Esophagus squamous epithelium (tissue), 4 donors: ENCODE data around the gene TMEM30A.

Source experiments
- POLR2A ChIP-seq, 4 donors: fragments of 450-650 bp; IDR thresholded peaks; one replicate each; pipeline ENCODE4 v1.6.1; 2017; ENCODE audit warnings: antibody characterized with exemption in 4 of 4, mild to moderate bottlenecking in 4 of 4, moderate library complexity in 3 of 4
- TF ChIP-seq, protein P1 (sequence below), 6 experiments: fragments of 450-650 bp in 4 of 6; fragments of 200-600 bp in 2 of 6; sonication (generic) in 2 of 6; IDR thresholded peaks; one replicate each; pipeline ENCODE4 v1.5.1; 2016 to 2019; ENCODE audit warnings: antibody characterized with exemption in 6 of 6, mild to moderate bottlenecking in 4 of 6, moderate library complexity in 4 of 6

DNA sequence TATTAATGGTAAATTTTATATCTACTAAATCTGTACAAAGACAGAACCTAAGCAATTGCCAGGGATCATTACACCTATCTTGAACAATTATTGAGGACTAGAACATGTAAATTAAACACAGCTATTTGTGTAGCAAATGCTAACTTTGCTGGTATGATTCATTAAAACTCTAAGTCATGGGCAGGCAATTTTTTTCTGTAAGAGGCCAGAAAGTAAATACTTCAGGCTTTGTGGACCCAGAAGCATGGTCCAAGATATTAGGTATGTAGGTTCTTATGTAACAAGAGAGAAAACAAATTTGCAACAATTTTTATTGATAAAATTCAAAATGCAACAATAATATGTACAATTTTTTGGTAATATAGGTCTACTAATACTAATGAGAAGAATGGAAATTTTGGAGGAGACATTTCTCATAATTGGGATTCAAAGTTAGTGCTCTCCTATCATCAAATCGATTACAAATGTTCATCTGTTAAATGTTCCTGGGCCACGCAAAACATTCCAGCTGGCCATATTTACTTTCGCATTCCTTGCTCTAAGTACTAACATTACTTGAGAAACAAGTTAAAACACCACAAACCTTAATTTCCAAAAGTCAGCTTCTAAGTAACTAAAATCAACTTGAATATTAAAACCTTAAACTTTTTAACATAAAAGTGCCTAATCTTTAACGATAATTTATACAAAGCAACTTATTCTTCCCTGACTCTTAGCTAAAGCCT, 4.3 kb downstream of the TMEM30A start:
- TF ChIP-seq, protein P1, sequence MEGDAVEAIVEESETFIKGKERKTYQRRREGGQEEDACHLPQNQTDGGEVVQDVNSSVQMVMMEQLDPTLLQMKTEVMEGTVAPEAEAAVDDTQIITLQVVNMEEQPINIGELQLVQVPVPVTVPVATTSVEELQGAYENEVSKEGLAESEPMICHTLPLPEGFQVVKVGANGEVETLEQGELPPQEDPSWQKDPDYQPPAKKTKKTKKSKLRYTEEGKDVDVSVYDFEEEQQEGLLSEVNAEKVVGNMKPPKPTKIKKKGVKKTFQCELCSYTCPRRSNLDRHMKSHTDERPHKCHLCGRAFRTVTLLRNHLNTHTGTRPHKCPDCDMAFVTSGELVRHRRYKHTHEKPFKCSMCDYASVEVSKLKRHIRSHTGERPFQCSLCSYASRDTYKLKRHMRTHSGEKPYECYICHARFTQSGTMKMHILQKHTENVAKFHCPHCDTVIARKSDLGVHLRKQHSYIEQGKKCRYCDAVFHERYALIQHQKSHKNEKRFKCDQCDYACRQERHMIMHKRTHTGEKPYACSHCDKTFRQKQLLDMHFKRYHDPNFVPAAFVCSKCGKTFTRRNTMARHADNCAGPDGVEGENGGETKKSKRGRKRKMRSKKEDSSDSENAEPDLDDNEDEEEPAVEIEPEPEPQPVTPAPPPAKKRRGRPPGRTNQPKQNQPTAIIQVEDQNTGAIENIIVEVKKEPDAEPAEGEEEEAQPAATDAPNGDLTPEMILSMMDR (IDR thresholded peaks at IDR 0.05), result no peak
- TF ChIP-seq POLR2A (IDR thresholded peaks at IDR 0.05), result no peak
